HG03108 (cell line): ENCODE results near the gene DEUP1.

ENCODE experiments used
- ATAC-seq: cut with Tn5 transposase; IDR thresholded peaks from one replicate; pipeline ENCODE4 v1.9.1; 2021; ENCODE audit warnings: moderate library complexity; ENCODE audit not compliant: unreplicated experiment

Gene DEUP1

GRCh38 chr11:93477684-93478234, 147.2 kb downstream of the DEUP1 start:
- ATAC-seq: no peak

GRCh38 chr11:93478841-93479240, 148.3 kb downstream of the DEUP1 start:
- ATAC-seq: no peak

DNA sequence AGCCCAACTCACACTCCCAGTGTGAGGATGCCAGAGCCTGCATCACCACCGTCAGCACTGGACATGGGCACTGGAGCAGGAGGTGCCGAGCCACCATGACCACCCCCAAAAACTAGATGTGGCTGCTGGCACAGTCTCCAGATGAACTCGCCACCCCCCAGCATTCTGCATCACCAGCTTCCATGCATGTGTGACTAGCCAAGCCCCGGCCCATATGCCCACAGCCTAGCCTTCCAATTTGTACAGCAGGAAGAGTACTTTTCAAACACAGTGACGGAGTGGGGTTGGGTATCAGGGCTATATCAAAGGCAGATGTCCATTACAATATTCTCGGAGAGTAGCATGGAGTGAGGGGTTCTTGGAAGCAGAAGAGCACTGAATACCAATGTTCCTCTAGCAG, 149.7 kb downstream of the DEUP1 start:
- no peak for ATAC-seq

- no peak for ATAC-seq
Observed at GRCh38 chr11:93480756-93481155, 150.2 kb downstream of the DEUP1 start.

- no peak for ATAC-seq
Observed at GRCh38 chr11:93481279-93481678, 150.7 kb downstream of the DEUP1 start.

DNA sequence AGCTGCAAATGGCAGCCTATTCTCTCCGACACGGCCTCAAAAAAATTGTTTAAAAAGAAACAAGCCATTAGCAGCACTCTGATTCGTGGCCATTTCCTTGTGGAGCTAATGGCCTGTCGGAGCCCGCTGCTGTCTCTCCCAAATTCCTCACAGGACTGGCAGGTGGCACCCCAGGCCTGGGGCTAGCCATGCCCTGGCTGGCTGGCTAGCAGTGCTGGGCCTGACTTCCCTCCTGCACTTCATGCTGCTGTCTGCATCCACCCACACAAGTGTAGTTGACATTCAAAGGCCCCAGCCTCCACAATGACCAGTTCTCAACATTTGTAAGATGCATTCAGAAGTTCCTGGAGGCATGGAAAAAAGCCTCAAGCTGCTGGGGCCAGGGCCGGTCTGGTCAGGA, 151.2 kb downstream of the DEUP1 start:
- no peak for ATAC-seq

DNA sequence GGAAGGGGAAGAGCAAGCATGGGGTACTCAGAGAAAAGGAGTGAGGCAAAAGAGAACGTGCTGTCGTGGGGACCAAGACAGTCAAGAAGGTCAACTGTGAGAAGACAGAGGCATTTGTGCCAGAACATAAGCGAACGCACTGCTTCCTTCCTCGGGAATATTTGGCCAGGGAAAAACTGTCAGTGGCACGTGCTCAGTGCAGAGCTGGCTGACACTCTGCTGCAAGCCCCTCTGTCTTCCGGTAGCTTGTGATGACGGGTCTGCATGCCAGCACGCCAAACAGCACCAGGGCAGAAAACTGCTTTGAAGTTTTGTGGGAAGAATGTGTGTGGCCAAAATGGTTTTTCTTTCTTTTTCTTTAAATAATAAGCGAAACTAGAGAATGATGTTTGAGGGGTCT, 152.0 kb downstream of the DEUP1 start:
- no peak for ATAC-seq

DNA sequence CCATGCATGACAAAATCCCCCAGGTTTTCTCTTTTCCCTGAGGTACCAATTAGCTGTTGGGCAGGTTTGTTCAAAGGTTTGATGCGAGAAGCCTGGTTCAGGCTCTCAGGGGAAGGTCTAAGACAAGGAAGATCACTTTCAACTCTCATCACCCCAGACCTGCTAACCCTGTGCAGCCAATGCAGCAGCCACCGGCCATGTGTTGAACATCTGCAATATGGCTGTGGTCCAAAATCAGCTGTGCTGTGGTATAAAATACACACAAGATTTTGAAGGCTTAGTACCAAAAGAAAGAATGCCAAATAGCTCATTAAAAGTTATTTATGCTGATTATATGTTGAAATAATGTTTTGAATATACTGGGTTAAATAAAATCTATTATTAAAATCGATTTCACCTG, 154.2 kb downstream of the DEUP1 start:
- ATAC-seq: no peak

DNA sequence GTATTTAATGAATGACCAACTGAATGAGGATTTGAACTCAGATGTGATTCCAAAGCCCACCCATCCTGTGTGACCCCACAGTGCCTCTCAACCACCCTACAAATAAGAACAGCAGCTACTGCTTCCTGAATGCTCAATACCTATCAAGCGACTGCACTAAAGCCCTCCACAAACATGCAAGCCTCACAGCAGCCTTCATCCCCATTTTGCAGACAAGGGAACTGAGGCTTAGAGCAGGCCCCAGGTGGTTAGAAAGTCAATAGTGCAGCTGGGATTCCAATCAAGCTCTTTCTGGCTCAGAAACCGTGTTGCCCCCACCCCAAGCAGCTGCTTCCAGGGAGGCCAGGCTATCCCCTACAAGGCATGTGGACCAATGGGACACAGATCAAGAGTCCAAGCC, 155.4 kb downstream of the DEUP1 start:
- ATAC-seq: no peak

DNA sequence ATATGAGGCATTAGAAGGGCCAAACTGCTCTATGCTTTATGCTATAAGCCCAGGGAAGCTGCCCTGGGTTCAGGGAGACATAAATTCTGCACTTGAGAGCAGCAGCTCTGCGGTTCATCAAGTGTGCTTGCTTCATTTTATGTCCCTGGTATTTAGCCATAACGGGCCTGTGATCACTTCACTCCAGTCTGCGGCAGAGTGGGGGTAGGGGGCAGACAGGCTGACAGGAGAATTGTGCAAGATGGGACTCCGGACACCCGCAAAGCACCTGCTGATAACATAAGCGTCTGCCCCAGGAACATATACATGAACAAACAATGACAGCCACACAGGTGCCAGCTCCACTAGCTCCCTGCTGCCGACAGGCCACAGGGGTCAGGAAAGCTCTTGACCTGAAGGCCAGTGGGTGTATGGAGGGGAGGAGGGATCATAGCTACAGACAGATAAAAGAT, 156.5 kb downstream of the DEUP1 start:
- ATAC-seq: no peak
